ENCODE data around the gene S1PR2. TPM values are rescaled to one million over a fixed set of nuclear protein-coding genes. Genes with fewer than 3 reads are reported as not detected.

S1PR2 gene
- polyA plus RNA-seq, 1 experiment = 19.7 TPM

DNA sequence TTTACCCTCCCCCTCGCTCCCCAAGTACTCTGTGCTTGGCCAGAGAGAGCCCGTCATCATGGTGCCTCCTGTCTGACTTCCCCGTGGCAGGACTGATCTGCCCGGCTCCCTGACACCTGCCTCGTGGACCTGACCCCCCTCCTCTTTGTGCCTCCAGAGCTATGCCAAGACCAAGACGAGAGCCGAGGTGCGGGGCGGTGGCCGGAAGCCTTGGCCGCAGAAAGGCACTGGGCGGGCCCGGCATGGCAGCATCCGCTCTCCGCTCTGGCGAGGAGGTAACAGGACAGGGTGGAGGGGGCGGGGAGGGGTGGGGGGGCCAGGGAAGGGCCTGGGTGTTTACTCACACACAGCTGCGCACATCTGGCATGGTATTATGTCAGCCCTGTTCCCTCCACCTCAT, 25.4 kb upstream of the S1PR2 start:
- H3K4me3 ChIP-seq (ENCODE audit: low read depth, low read length) = no peak overlapping the region
- TF ChIP-seq, protein P1, sequence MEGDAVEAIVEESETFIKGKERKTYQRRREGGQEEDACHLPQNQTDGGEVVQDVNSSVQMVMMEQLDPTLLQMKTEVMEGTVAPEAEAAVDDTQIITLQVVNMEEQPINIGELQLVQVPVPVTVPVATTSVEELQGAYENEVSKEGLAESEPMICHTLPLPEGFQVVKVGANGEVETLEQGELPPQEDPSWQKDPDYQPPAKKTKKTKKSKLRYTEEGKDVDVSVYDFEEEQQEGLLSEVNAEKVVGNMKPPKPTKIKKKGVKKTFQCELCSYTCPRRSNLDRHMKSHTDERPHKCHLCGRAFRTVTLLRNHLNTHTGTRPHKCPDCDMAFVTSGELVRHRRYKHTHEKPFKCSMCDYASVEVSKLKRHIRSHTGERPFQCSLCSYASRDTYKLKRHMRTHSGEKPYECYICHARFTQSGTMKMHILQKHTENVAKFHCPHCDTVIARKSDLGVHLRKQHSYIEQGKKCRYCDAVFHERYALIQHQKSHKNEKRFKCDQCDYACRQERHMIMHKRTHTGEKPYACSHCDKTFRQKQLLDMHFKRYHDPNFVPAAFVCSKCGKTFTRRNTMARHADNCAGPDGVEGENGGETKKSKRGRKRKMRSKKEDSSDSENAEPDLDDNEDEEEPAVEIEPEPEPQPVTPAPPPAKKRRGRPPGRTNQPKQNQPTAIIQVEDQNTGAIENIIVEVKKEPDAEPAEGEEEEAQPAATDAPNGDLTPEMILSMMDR (IDR thresholded peaks at IDR 0.05; ENCODE audit: low read depth, low read length) = no peak
- H3K9me3 ChIP-seq (ENCODE audit: control insufficient read depth, insufficient read depth, low read length) = peaks cover 9% of the 10 kb centered on the region; the same call in 1 of the 2 replicates
- DNase-seq (ENCODE audit: low read depth, low spot score) = no peak
- H3K27me3 ChIP-seq (ENCODE audit: control insufficient read depth, insufficient read depth, low read length) = no peaks in the 10 kb centered on the region
- H3K27ac ChIP-seq (ENCODE audit: low read depth, low read length) = no peak overlapping the region
- POLR2A ChIA-PET = no interaction called here
- CTCF ChIA-PET = interaction anchor here (6.6 kb wide), 1 partner anchor 133 kb away, joined by 188 read pairs; no protein-coding TSS in a partner anchor

DNA sequence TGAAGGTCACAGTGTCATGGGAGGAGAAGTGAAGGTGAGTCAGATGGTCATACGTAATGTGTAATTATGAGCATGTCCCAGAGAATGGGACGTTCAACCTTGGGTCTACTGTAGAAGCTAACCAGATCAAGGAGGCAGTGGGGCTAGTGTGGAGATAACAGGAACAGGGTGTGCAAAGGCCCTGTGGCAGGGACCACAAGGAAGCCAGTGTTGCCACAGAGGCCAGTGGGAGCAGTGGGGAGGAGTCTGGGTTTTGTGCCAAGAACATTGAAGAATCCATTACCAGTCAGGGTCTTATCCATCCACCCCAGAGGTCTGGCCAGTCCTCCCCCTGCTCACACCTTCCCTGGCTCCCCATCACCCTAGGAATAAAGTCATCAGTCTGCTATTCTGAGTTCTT, 24.2 kb upstream of the S1PR2 start:
- Histone ChIP-seq H3K27ac (ENCODE audit: low read depth, low read length) (no peak overlapping the region), H3K27me3 (ENCODE audit: control insufficient read depth, insufficient read depth, low read length) (no peaks in the 10 kb centered on the region), H3K4me3 (ENCODE audit: low read depth, low read length) (no peak overlapping the region), H3K9me3 (ENCODE audit: control insufficient read depth, insufficient read depth, low read length) (peaks cover 9% of the 10 kb centered on the region; the same call in 1 of the 2 replicates)
- DNase-seq (ENCODE audit: low read depth, low spot score) = no peak
- ChIA-PET POLR2A (no interaction called here), CTCF (interaction anchor here (6.6 kb wide), 1 partner anchor 134 kb away, joined by 188 read pairs; no protein-coding TSS in a partner anchor)
- TF ChIP-seq, protein P1 (IDR thresholded peaks at IDR 0.05; ENCODE audit: low read depth, low read length) = no peak

DNA sequence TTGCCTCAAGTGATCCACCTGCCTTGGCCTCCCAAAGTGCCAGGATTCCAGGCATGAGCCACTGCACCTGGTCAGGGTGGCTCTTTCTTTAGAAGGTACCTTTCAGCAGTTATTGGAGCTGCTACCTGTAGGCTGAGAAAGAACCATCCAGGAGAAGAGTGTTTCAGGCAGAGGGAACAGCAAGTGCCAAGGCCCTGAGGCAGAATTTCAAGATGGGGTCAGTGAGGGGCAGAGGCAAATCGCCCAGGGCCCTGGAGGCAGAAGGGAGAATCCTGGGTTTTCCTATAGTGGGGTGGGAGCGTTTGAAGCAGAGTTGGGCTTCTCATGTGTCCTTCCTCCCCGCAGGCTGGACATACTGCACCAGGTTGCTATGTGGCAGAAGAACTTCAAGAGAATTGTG, 23.1 kb upstream of the S1PR2 start:
- TF ChIP-seq, protein P1 (IDR thresholded peaks at IDR 0.05; ENCODE audit: low read depth, low read length) = no peak
- Histone ChIP-seq H3K4me3 (ENCODE audit: low read depth, low read length) (no peak overlapping the region), H3K9me3 (ENCODE audit: control insufficient read depth, insufficient read depth, low read length) (peaks cover 9% of the 10 kb centered on the region; the same call in 1 of the 2 replicates), H3K27me3 (ENCODE audit: control insufficient read depth, insufficient read depth, low read length) (no peaks in the 10 kb centered on the region), H3K27ac (ENCODE audit: low read depth, low read length) (no peak overlapping the region)
- ChIA-PET POLR2A (no interaction called here), CTCF (no interaction called here)
- no peak for DNase-seq (ENCODE audit: low read depth, low spot score)

DNA sequence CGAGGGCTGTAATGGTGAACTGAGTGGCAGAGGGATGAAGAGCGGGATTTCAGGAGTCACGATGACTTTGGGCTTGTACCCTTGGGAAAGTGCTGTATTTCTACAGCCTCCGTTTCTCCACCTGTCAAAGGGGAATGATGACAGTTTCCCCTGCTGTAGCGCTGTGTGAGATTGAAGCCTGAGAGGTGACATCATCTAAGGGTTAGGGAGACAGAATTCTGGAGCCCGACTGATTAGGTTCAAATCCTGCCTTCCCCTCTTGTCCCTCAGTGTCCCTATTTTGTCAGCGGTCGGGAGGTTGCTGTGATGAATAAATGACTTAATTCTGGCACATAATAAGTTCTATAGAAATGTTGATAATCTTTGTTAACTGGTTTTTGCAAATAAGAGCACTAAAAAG, 21.6 kb upstream of the S1PR2 start:
- DNase-seq (ENCODE audit: low read depth, low spot score) = no peak
- Histone ChIP-seq H3K27me3 (ENCODE audit: control insufficient read depth, insufficient read depth, low read length) (no peaks in the 10 kb centered on the region), H3K27ac (ENCODE audit: low read depth, low read length) (peak overlapping the region; percentile 39), H3K4me3 (ENCODE audit: low read depth, low read length) (peak overlapping the region; percentile 99), H3K9me3 (ENCODE audit: control insufficient read depth, insufficient read depth, low read length) (peaks cover 5% of the 10 kb centered on the region; the same call in 1 of the 2 replicates)
- ChIA-PET POLR2A (no interaction called here), CTCF (interaction anchor here (0.6 kb wide), 2 partner anchors 102 to 154 kb away, joined by 3 to 4 read pairs; no protein-coding TSS in a partner anchor)
- TF ChIP-seq, protein P1 (IDR thresholded peaks at IDR 0.05; ENCODE audit: low read depth, low read length) = no peak

DNA sequence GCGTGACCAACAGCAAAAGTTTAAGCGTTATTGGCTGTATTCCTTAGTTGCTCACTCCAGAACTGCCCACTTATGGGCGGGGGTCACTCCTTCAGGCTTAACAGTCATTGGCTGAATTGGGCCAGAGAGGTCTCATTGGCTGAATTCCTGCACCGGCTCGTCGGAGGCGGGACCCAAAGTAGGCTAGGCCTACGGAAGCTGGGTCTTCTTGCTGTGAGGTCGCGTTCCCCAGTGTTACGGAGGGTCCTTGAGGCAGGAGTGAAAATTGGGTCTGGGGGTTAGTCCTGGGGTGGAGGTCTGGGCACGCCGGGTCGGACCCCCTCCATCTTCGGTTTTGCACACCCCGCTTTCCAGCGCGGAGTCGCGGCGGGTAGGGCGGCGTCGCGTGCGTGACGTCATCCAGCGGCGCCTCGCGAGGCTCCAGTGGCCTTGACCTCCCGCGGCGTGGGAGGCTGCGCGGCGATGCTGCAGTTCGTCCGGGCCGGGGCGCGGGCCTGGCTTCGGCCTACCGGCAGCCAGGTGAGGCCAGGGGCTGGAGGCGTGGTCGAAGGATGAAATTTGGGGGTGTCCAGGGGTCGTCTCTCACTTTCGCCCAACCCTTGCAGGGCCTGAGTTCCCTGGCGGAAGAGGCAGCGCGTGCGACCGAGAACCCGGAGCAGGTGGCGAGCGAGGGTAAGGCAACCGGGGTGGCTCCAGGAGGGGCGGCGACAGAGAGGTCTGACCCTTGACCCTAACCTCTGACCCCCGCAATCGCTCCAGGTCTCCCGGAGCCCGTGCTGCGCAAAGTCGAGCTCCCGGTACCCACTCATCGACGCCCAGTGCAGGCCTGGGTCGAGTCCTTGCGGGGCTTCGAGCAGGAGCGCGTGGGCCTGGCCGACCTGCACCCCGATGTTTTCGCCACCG, 20.9 kb upstream of the S1PR2 start, which contains the start of gene MRPL4:
Gene MRPL4, plus strand, starts transcription at position 423 of the 903 bp plus-strand sequence. Its CDS starts 40 bp downstream, at position 463.
- H3K27ac ChIP-seq (ENCODE audit: low read depth, low read length) = peak within 1 kb of the TSS; percentile 47
- ChIA-PET CTCF (no interaction called here), POLR2A (interaction anchor here (0.9 to 1.0 kb wide), 3 partner anchors 18 to 156 kb away, joined by 3 to 4 read pairs (median 3); no protein-coding TSS in a partner anchor)
- TF ChIP-seq, protein P1 (IDR thresholded peaks at IDR 0.05; ENCODE audit: low read depth, low read length) = no peak
- H3K27me3 ChIP-seq (ENCODE audit: control insufficient read depth, insufficient read depth, low read length) = no peaks in the 10 kb centered on the region
- peak within 1 kb of the TSS; percentile 99 for H3K4me3 ChIP-seq (ENCODE audit: low read depth, low read length)
- DNase-seq (ENCODE audit: low read depth, low spot score) = peak; percentile 95
- H3K9me3 ChIP-seq (ENCODE audit: control insufficient read depth, insufficient read depth, low read length) = peaks cover 5% of the 10 kb centered on the region; the same call in 1 of the 2 replicates
